T-helper 2 cell treated with Interferon-gamma antibody and Interleukin-4, amounts not matched to agents 100 ng/mL and 5 ng/mL, for 36 hours (primary cell): ENCODE measurements around the gene KRTAP10-3. TPM values are rescaled to one million over a fixed set of nuclear protein-coding genes. Genes with fewer than 3 reads are reported as not detected.
"Not testable (repeated sequence)": the region's sequence is repeated elsewhere in the genome, so short reads cannot be mapped to it uniquely, and the experiment has no call there.

Source experiments
- intact Hi-C: fragments of 100-400 bp; cut with micrococcal nuclease; formaldehyde crosslinking; loops from one replicate; pipeline ENCODE4 v1.15.1; 2023
- total RNA-seq: library from RNA; stranded (reverse); gene quantifications from 2 replicates; pipeline ENCODE4 v1.2.3, GENCODE V29; 2022

Gene KRTAP10-3
- not detected in 2 replicates for total RNA-seq

GRCh38 chr21:44558695-44559094 is at the start of gene KRTAP10-3:
KRTAP10-3 (minus strand) TSS chr21:44558795; CDS start chr21:44558715, 80 bp downstream.
- intact Hi-C loops: no loop called here

- intact Hi-C loops: no loop called here
Observed at GRCh38 chr21:44606495-44606894, 47.9 kb upstream of the KRTAP10-3 start.

- intact Hi-C loops: no loop called here
Observed at GRCh38 chr21:44603911-44604310, 45.3 kb upstream of the KRTAP10-3 start.

GRCh38 chr21:44603109-44603875 is 44.7 kb upstream of the KRTAP10-3 start:
- intact Hi-C loops: no loop called here

GRCh38 chr21:44602463-44602850 is 43.9 kb upstream of the KRTAP10-3 start:
- intact Hi-C loops: no loop called here

- intact Hi-C loops: no loop called here
Observed at GRCh38 chr21:44601596-44602462, 43.2 kb upstream of the KRTAP10-3 start.

GRCh38 chr21:44601091-44601490 is 42.5 kb upstream of the KRTAP10-3 start:
- intact Hi-C loops: not testable (repeated sequence)

- intact Hi-C loops: not testable (repeated sequence)
Observed at GRCh38 chr21:44600118-44600978, 41.8 kb upstream of the KRTAP10-3 start, which contains the start of gene KRTAP10-7. KRTAP10-7 (plus strand) TSS chr21:44600597; CDS start chr21:44600622, 25 bp downstream.

- intact Hi-C loops: no loop called here
Observed at GRCh38 chr21:44599264-44600029, 40.9 kb upstream of the KRTAP10-3 start.

GRCh38 chr21:44598061-44598460 is 39.5 kb upstream of the KRTAP10-3 start:
- intact Hi-C loops: no loop called here

- intact Hi-C loops: no loop called here
Observed at GRCh38 chr21:44596068-44596725, 37.6 kb upstream of the KRTAP10-3 start.

- intact Hi-C loops: no loop called here
Observed at GRCh38 chr21:44595524-44595923, 36.9 kb upstream of the KRTAP10-3 start.

GRCh38 chr21:44594406-44594916 is 35.9 kb upstream of the KRTAP10-3 start:
- intact Hi-C loops: no loop called here

GRCh38 chr21:44593598-44594405 is 35.2 kb upstream of the KRTAP10-3 start:
- intact Hi-C loops: no loop called here

GRCh38 chr21:44592446-44593311 is 34.1 kb upstream of the KRTAP10-3 start, which contains the start of gene KRTAP10-6:
KRTAP10-6 (minus strand) TSS chr21:44592505; CDS start chr21:44592484, 21 bp downstream.
- intact Hi-C loops: no loop called here

- intact Hi-C loops: not testable (repeated sequence)
Observed at GRCh38 chr21:44591801-44592130, 33.2 kb upstream of the KRTAP10-3 start.

- intact Hi-C loops: not testable (repeated sequence)
Observed at GRCh38 chr21:44590897-44591800, 32.6 kb upstream of the KRTAP10-3 start.
